ENCODE measurements around the gene PNPLA7. TPM values are rescaled to one million over a fixed set of nuclear protein-coding genes. Genes with fewer than 3 reads are reported as not detected.

PNPLA7 gene
- total and polyA plus RNA-seq, 2 of the 13 experiments (the other 11 are each of a cell fraction or from before 2014, with no cell fraction given), result 0.42 to 1.5 TPM

DNA sequence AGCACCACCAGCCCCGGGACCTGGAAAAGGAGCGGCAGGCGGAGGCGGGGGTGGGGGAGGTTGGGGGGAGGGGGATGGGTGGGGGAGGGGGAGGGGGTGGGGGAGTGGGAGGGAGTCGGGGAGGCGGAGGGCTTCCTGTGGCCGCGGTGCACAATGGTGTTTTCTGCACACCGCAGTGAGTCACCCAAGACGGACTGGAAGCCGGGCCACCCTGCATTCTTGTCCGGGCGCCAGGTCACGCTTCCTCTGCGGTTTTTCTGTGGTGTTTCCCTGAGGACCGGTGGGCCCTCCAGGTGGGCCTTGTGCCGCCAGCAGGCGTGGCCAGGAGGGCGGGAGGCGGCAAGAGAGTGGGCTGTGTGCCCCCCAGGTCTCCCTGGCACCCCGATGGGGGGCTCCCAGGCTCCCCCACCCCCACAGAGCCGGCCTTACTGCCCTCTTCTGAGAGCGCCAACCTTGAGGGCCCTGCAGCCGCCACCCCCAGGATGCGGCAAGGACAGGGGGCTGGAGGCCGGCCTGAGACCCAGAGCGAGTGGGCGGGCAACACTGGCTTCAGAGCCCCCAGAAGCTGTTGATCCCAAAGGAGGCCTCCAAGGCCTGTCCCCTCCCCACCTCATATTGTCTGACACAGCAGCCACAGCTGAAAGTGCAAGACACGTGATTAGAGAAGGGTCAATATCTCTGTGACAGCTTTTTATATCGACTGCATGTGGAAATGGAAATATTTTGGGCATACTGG, 138.4 kb downstream of the PNPLA7 start:
- intact Hi-C loops (cut with micrococcal nuclease; ENCODE audit: unreplicated experiment), result no loop called here
- Histone ChIP-seq H3K9me3 (ENCODE audit: low read length) (no peaks in the 10 kb centered on the region), H3K79me2 (ENCODE audit: insufficient read depth, low read length) (no peaks in the 10 kb centered on the region), H3K4me1 (ENCODE audit: insufficient read depth, low read length) (peaks cover 10% of the 10 kb centered on the region; the same call in 1 of the 2 replicates), H4K20me1 (ENCODE audit: insufficient read depth, low read length) (no peaks in the 10 kb centered on the region), H3K9ac (ENCODE audit: insufficient read depth, low read depth, low read length) (no peak overlapping the region), H3K27ac (ENCODE audit: extremely low read length, insufficient read depth, low read length) (no peak overlapping the region), H3K36me3 (replicated peaks in 1 of 2; ENCODE audit: control insufficient read depth in 1 of 2, insufficient read depth in 2 of 2, low read length in 2 of 2) (no peaks in the 10 kb centered on the region), H3K4me3 (replicated peaks in 1 of 3; ENCODE audit: insufficient read depth in 1 of 3, low read depth in 2 of 3, low read length in 3 of 3) (no peak overlapping the region), H2AFZ (ENCODE audit: low read length) (no peak overlapping the region), H3K27me3 (ENCODE audit: control insufficient read depth in 1 of 2, insufficient read depth in 2 of 2, low read length in 2 of 2) (no peaks in the 10 kb centered on the region), H3K4me2 (ENCODE audit: low read depth, low read length) (peak overlapping the region; percentile 18; the same call in 1 of the 2 replicates)
- ATAC-seq (no peak), DNase-seq (ENCODE audit: low spot score) (no peak), FAIRE-seq (no peak)
- WGBS (ENCODE audit: low lambda C conversion rate), result 72% methylated on average over 11 of the region's 30 CpGs
- POLR2A ChIA-PET, result no interaction called here
- BruUV-seq (replicated peaks), result no TSS peak
- CTCF ChIA-PET (ENCODE audit: low intra/inter-chr PET ratio, low total read pairs), result no interaction called here
- in situ Hi-C loops (cut with HindIII; ENCODE audit: extremely low pct_ligation_motif_present, low pct_unique_long_range_greater_than_20kb), result no loop called here
- TF ChIP-seq HOXA3 (CRISPR knock-in tag; IDR thresholded peaks at IDR 0.05) (no peak), ETV6 (CRISPR knock-in tag; conservative IDR thresholded peaks at IDR 0.05) (no peak), ZNF770 (CRISPR knock-in tag; IDR thresholded peaks at IDR 0.05) (no peak), ZNF547 (CRISPR knock-in tag; IDR thresholded peaks at IDR 0.05) (no peak), HNRNPK (IDR thresholded peaks at IDR 0.05; ENCODE audit: low read depth, low read length, poor library complexity, severe bottlenecking) (peak; percentile 99), SNAPC5 (CRISPR knock-in tag; IDR thresholded peaks at IDR 0.05; ENCODE audit: borderline replicate concordance) (no peak), ZSCAN9 (CRISPR knock-in tag; IDR thresholded peaks at IDR 0.05; ENCODE audit: borderline replicate concordance) (no peak), ZNF619 (CRISPR knock-in tag; IDR thresholded peaks at IDR 0.05) (no peak), JUND (CRISPR knock-in tag; IDR thresholded peaks at IDR 0.05) (no peak), MXD3 (CRISPR knock-in tag; IDR thresholded peaks at IDR 0.05) (no peak), IRX3 (CRISPR knock-in tag; IDR thresholded peaks at IDR 0.05; ENCODE audit: borderline replicate concordance, low read depth) (no peak), ZFP90 (CRISPR knock-in tag; IDR thresholded peaks at IDR 0.05; ENCODE audit: borderline replicate concordance) (no peak), ZBTB33 (CRISPR knock-in tag; IDR thresholded peaks at IDR 0.05) (0 out of 2 replicates have a peak, but pooled peaks have one; percentile 47), FOSL2 (CRISPR knock-in tag; IDR thresholded peaks at IDR 0.05) (peak; percentile 71), ATF7 (IDR thresholded peaks at IDR 0.05) (no peak), ATF7 (CRISPR knock-in tag; IDR thresholded peaks at IDR 0.05) (no peak), ZNF496 (CRISPR knock-in tag; IDR thresholded peaks at IDR 0.05; ENCODE audit: insufficient replicate concordance) (no peak)
- TF ChIP-seq, protein P1, sequence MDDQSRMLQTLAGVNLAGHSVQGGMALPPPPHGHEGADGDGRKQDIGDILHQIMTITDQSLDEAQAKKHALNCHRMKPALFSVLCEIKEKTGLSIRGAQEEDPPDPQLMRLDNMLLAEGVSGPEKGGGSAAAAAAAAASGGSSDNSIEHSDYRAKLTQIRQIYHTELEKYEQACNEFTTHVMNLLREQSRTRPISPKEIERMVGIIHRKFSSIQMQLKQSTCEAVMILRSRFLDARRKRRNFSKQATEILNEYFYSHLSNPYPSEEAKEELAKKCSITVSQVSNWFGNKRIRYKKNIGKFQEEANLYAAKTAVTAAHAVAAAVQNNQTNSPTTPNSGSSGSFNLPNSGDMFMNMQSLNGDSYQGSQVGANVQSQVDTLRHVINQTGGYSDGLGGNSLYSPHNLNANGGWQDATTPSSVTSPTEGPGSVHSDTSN (CRISPR knock-in tag; IDR thresholded peaks at IDR 0.05; ENCODE audit: borderline replicate concordance), result no peak
- TF ChIP-seq, protein P2, sequence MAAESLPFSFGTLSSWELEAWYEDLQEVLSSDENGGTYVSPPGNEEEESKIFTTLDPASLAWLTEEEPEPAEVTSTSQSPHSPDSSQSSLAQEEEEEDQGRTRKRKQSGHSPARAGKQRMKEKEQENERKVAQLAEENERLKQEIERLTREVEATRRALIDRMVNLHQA (CRISPR knock-in tag; IDR thresholded peaks at IDR 0.05), result no peak

Measured in HepG2 (cell line).